Esophagus squamous epithelium (tissue), 4 donors: ENCODE measurements around the gene PRR5L.

Source experiments
- POLR2A ChIP-seq, 4 donors: fragments of 450-650 bp; IDR thresholded peaks; one replicate each; pipeline ENCODE4 v1.6.1; 2017; ENCODE audit warnings: antibody characterized with exemption in 4 of 4, mild to moderate bottlenecking in 4 of 4, moderate library complexity in 3 of 4
- TF ChIP-seq, protein P1 (sequence below), 6 experiments: fragments of 450-650 bp in 4 of 6; fragments of 200-600 bp in 2 of 6; sonication (generic) in 2 of 6; IDR thresholded peaks; one replicate each; pipeline ENCODE4 v1.5.1; 2016 to 2019; ENCODE audit warnings: antibody characterized with exemption in 6 of 6, mild to moderate bottlenecking in 4 of 6, moderate library complexity in 4 of 6

DNA sequence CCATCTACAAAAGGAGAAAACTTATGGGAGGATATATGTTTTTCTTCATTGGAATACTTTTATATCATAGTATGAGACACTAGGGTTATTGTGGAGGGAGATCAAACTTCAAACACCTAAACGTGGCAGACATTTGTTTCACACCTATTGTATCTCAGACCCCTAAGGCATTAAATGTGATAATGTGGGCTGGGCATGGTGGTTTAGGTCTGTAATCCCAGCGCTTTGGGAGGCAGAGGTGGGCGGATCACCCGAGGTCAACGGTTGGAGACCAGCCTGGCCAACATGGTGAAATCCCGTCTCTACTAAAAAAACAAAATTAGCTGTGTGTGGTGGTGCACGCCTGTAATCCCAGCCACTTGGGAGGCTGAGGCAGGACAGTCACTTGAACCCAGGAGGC lies 75.5 kb downstream of the PRR5L start:
- TF ChIP-seq, protein P1, sequence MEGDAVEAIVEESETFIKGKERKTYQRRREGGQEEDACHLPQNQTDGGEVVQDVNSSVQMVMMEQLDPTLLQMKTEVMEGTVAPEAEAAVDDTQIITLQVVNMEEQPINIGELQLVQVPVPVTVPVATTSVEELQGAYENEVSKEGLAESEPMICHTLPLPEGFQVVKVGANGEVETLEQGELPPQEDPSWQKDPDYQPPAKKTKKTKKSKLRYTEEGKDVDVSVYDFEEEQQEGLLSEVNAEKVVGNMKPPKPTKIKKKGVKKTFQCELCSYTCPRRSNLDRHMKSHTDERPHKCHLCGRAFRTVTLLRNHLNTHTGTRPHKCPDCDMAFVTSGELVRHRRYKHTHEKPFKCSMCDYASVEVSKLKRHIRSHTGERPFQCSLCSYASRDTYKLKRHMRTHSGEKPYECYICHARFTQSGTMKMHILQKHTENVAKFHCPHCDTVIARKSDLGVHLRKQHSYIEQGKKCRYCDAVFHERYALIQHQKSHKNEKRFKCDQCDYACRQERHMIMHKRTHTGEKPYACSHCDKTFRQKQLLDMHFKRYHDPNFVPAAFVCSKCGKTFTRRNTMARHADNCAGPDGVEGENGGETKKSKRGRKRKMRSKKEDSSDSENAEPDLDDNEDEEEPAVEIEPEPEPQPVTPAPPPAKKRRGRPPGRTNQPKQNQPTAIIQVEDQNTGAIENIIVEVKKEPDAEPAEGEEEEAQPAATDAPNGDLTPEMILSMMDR (IDR thresholded peaks at IDR 0.05), result no peak
- no peak for TF ChIP-seq POLR2A (IDR thresholded peaks at IDR 0.05)
